PC-9 (cell line): ENCODE data around the gene SCN1A.

ENCODE experiments used
- CTCF ChIP-seq: fragments of 200-600 bp; sonication (generic); conservative IDR thresholded peaks from 2 replicates; pipeline ENCODE4 v1.6.1; 2017; ENCODE audit warnings: mixed run types, antibody characterized with exemption, mild to moderate bottlenecking, moderate library complexity
- EZH2 ChIP-seq: fragments of 200-600 bp; sonication (generic); IDR thresholded peaks from 2 replicates; pipeline ENCODE4 v1.8.0; 2017; ENCODE audit warnings: antibody characterized with exemption, low read depth

GRCh38 chr2:165958313-165958960, 169.4 kb downstream of the SCN1A start:
- TF ChIP-seq EZH2, result no peak
- TF ChIP-seq CTCF, result no peak
